GM12801 (cell line): ENCODE data around the gene IQCK.

ENCODE experiments used
- CTCF ChIP-seq: IDR thresholded peaks from one replicate; pipeline ENCODE4 v1.5.1; 2011; ENCODE audit warnings: control low read depth; ENCODE audit not compliant: insufficient read length; ENCODE audit errors: extremely low read depth

Gene IQCK

GRCh38 chr16:19683453-19684236 is 34.4 kb upstream of the IQCK start:
- no peak for TF ChIP-seq CTCF

- TF ChIP-seq CTCF, result no peak
Measured at GRCh38 chr16:19685176-19685575, 32.9 kb upstream of the IQCK start.

GRCh38 chr16:19687279-19687678 is 30.8 kb upstream of the IQCK start:
- TF ChIP-seq CTCF, result no peak

GRCh38 chr16:19688396-19689024 is 29.6 kb upstream of the IQCK start:
- no peak for TF ChIP-seq CTCF

GRCh38 chr16:19689342-19689741 is 28.7 kb upstream of the IQCK start:
- TF ChIP-seq CTCF, result no peak

GRCh38 chr16:19690196-19690595 is 27.9 kb upstream of the IQCK start:
- no peak for TF ChIP-seq CTCF

- TF ChIP-seq CTCF, result no peak
Measured at GRCh38 chr16:19691161-19691711, 26.8 kb upstream of the IQCK start.
